Activated T-cell treated with anti-CD3 and anti-CD28 coated beads, Interleukin-2, amount 50 U/mL, for 1 hour (primary cell): ENCODE results near the gene PARVG.

ENCODE experiments used
- DNase-seq: peaks from one replicate; pipeline ENCODE4 v3.0.0-alpha.2; 2020

The PARVG gene

GRCh38 chr22:44180706-44181032 lies at the start of gene PARVG:
PARVG (plus strand) TSS chr22:44180925; CDS start chr22:44183330, 2,405 bp downstream.
- no peak for DNase-seq

- no peak for DNase-seq
These were observed 49.3 kb upstream of the PARVG start for GRCh38 chr22:44131412-44131811.

- DNase-seq: no peak
These were observed 48.6 kb upstream of the PARVG start for GRCh38 chr22:44131989-44132685.

GRCh38 chr22:44132724-44133123 lies 48.0 kb upstream of the PARVG start:
- DNase-seq: no peak

- no peak for DNase-seq
These were observed 47.6 kb upstream of the PARVG start for GRCh38 chr22:44133161-44133560.

GRCh38 chr22:44133901-44134571 lies 46.7 kb upstream of the PARVG start:
- DNase-seq: no peak

GRCh38 chr22:44136112-44136511 lies 44.6 kb upstream of the PARVG start:
- DNase-seq: no peak

- no peak for DNase-seq
These were observed 43.9 kb upstream of the PARVG start for GRCh38 chr22:44136786-44137185.

- DNase-seq: no peak
These were observed 43.3 kb upstream of the PARVG start for GRCh38 chr22:44137415-44137814.

GRCh38 chr22:44139773-44140172 lies 41.0 kb upstream of the PARVG start:
- DNase-seq: no peak

GRCh38 chr22:44142421-44143104 lies 38.2 kb upstream of the PARVG start:
- no peak for DNase-seq

GRCh38 chr22:44143105-44143474 lies 37.6 kb upstream of the PARVG start:
- DNase-seq: no peak

- no peak for DNase-seq
These were observed 37.1 kb upstream of the PARVG start for GRCh38 chr22:44143579-44143978.

GRCh38 chr22:44144046-44144569 lies 36.6 kb upstream of the PARVG start:
- no peak for DNase-seq

- no peak for DNase-seq
These were observed 35.2 kb upstream of the PARVG start for GRCh38 chr22:44145544-44145943.

GRCh38 chr22:44146088-44146861 lies 34.5 kb upstream of the PARVG start:
- DNase-seq: no peak

- no peak for DNase-seq
These were observed 33.6 kb upstream of the PARVG start for GRCh38 chr22:44147008-44147645.

- no peak for DNase-seq
These were observed 32.7 kb upstream of the PARVG start for GRCh38 chr22:44147821-44148574.

- DNase-seq: no peak
These were observed 29.0 kb upstream of the PARVG start for GRCh38 chr22:44151676-44152075.

- DNase-seq: no peak
These were observed 27.0 kb upstream of the PARVG start for GRCh38 chr22:44153710-44154109.

GRCh38 chr22:44154436-44154942 lies 26.2 kb upstream of the PARVG start:
- no peak for DNase-seq

GRCh38 chr22:44155115-44155514 lies 25.6 kb upstream of the PARVG start:
- DNase-seq: no peak
